ENCODE data around the gene RTN4IP1. TPM values are rescaled to one million over a fixed set of nuclear protein-coding genes. Genes with fewer than 3 reads are reported as not detected.

The RTN4IP1 gene
- total RNA-seq, 1 experiment from 2014 or later = 11.2 TPM

- H3K36me3 Mint-ChIP-seq (ENCODE audit: insufficient read depth, unreplicated experiment) = no peaks in the 10 kb centered on the region
- DNase-seq = no peak
- Histone ChIP-seq H3K4me3 (ENCODE audit: low read depth, low read length) (no peak overlapping the region), H3K27me3 (replicated peaks; ENCODE audit: control insufficient read depth, insufficient read depth, low read length) (no peaks in the 10 kb centered on the region), H3K9me3 (no peaks in the 10 kb centered on the region), H3K4me1 (0 out of 2 replicates have a peak, but pooled peaks cover 7% of the 10 kb centered on the region), H3K36me3 (ENCODE audit: control insufficient read depth, insufficient read depth, low read length) (no peaks in the 10 kb centered on the region)
- no peak overlapping the region for H3K4me3 Mint-ChIP-seq (ENCODE audit: unreplicated experiment)
- TF ChIP-seq CTCF (IDR thresholded peaks at IDR 0.05; ENCODE audit: insufficient read depth in 1 of 2, low read depth in 1 of 2, low read length in 1 of 2, severe bottlenecking in 1 of 2, unreplicated experiment in 1 of 2) = no peak
- H3K27me3 Mint-ChIP-seq (ENCODE audit: insufficient read depth, unreplicated experiment) = no peaks in the 10 kb centered on the region
- BruUV-seq (replicated peaks) = no TSS peak
- POLR2A ChIA-PET = no interaction called here
- intact Hi-C loops (cut with micrococcal nuclease; ENCODE audit: unreplicated experiment) = no loop called here
- H3K27ac Mint-ChIP-seq (ENCODE audit: unreplicated experiment) = no peak overlapping the region
- H3K9me3 Mint-ChIP-seq (ENCODE audit: unreplicated experiment) = no peaks in the 10 kb centered on the region
- H3K4me1 Mint-ChIP-seq (ENCODE audit: low read depth, unreplicated experiment) = no peaks in the 10 kb centered on the region
- CTCF ChIA-PET = no interaction called here
Measured at GRCh38 chr6:106622412-106622811, 6.9 kb downstream of the RTN4IP1 start.

GRCh38 chr6:106620931-106621672 is 8.2 kb downstream of the RTN4IP1 start:
- no peak for DNase-seq
- H3K4me1 Mint-ChIP-seq (ENCODE audit: low read depth, unreplicated experiment) = no peaks in the 10 kb centered on the region
- BruUV-seq (replicated peaks) = no TSS peak
- H3K9me3 ChIP-seq = no peaks in the 10 kb centered on the region
- no peaks in the 10 kb centered on the region for H3K27me3 ChIP-seq (replicated peaks; ENCODE audit: control insufficient read depth, insufficient read depth, low read length)
- CTCF ChIA-PET = interaction anchor here (0.8 kb wide), 1 partner anchor 18 kb away, joined by 3 read pairs; no protein-coding TSS in a partner anchor
- no peaks in the 10 kb centered on the region for H3K9me3 Mint-ChIP-seq (ENCODE audit: unreplicated experiment)
- H3K4me3 Mint-ChIP-seq (ENCODE audit: unreplicated experiment) = no peak overlapping the region
- no peak for TF ChIP-seq CTCF (IDR thresholded peaks at IDR 0.05; ENCODE audit: insufficient read depth in 1 of 2, low read depth in 1 of 2, low read length in 1 of 2, severe bottlenecking in 1 of 2, unreplicated experiment in 1 of 2)
- H3K27ac Mint-ChIP-seq (ENCODE audit: unreplicated experiment) = no peak overlapping the region
- intact Hi-C loops (cut with micrococcal nuclease; ENCODE audit: unreplicated experiment) = no loop called here
- H3K4me3 ChIP-seq (ENCODE audit: low read depth, low read length) = no peak overlapping the region
- POLR2A ChIA-PET = no interaction called here
- H3K36me3 Mint-ChIP-seq (ENCODE audit: insufficient read depth, unreplicated experiment) = no peaks in the 10 kb centered on the region
- no peaks in the 10 kb centered on the region for H3K27me3 Mint-ChIP-seq (ENCODE audit: insufficient read depth, unreplicated experiment)
- H3K4me1 ChIP-seq = 0 out of 2 replicates have a peak, but pooled peaks cover 10% of the 10 kb centered on the region
- H3K36me3 ChIP-seq (ENCODE audit: control insufficient read depth, insufficient read depth, low read length) = no peaks in the 10 kb centered on the region

DNA sequence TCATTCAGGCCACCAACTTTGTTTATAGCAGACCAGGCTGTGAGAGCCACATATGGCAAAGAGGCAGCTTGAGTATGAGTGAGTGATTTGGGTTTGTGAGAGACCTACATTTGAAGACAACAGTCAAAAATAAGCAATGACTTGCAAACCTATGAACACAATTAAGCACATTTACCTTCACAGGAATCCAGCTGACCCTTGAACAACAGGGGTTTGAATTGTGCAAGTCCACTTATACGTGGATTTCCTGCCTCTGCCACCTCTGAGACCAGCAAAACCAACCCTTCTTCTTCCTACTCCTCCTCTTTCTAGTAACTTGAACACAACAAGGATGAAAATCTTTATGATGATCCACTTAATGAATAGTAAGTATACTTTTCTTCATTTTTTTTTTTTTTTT is 10.1 kb downstream of the RTN4IP1 start:
- TF ChIP-seq CTCF (IDR thresholded peaks at IDR 0.05; ENCODE audit: insufficient read depth in 1 of 2, low read depth in 1 of 2, low read length in 1 of 2, severe bottlenecking in 1 of 2, unreplicated experiment in 1 of 2) = no peak
- H3K27me3 ChIP-seq (replicated peaks; ENCODE audit: control insufficient read depth, insufficient read depth, low read length) = no peaks in the 10 kb centered on the region
- no peaks in the 10 kb centered on the region for H3K36me3 Mint-ChIP-seq (ENCODE audit: insufficient read depth, unreplicated experiment)
- H3K36me3 ChIP-seq (ENCODE audit: control insufficient read depth, insufficient read depth, low read length) = no peaks in the 10 kb centered on the region
- H3K27me3 Mint-ChIP-seq (ENCODE audit: insufficient read depth, unreplicated experiment) = no peaks in the 10 kb centered on the region
- H3K27ac Mint-ChIP-seq (ENCODE audit: unreplicated experiment) = no peak overlapping the region
- POLR2A ChIA-PET = no interaction called here
- BruUV-seq (replicated peaks) = no TSS peak
- DNase-seq = no peak
- H3K9me3 Mint-ChIP-seq (ENCODE audit: unreplicated experiment) = no peaks in the 10 kb centered on the region
- H3K9me3 ChIP-seq = no peaks in the 10 kb centered on the region
- H3K4me1 ChIP-seq = 0 out of 2 replicates have a peak, but pooled peaks cover 10% of the 10 kb centered on the region
- no peak overlapping the region for H3K4me3 Mint-ChIP-seq (ENCODE audit: unreplicated experiment)
- CTCF ChIA-PET = no interaction called here
- H3K4me3 ChIP-seq (ENCODE audit: low read depth, low read length) = no peak overlapping the region
- intact Hi-C loops (cut with micrococcal nuclease; ENCODE audit: unreplicated experiment) = no loop called here
- no peaks in the 10 kb centered on the region for H3K4me1 Mint-ChIP-seq (ENCODE audit: low read depth, unreplicated experiment)
